Mucosa of rectum (tissue), 2 donors: ENCODE measurements around the gene RBM28.
A peak's percentile ranks its signal among the peaks of the same experiment; 100 is the strongest.

Experiments used
- H3K27ac ChIP-seq, 2 donors: one replicate each; pipeline ENCODE4 v1.7.0; 2013; ENCODE audit warnings: inconsistent platforms in 2 of 2, low read depth in 2 of 2, low read length in 2 of 2
- H3K27me3 ChIP-seq, 2 donors: one replicate each; pipeline ENCODE4 v1.7.0; 2013; ENCODE audit warnings: low read length in 2 of 2; ENCODE audit not compliant: control insufficient read depth in 2 of 2, insufficient read depth in 2 of 2
- H3K36me3 ChIP-seq, 2 donors: one replicate each; pipeline ENCODE4 v1.7.0; 2013; ENCODE audit warnings: low read length in 2 of 2; ENCODE audit not compliant: control insufficient read depth in 2 of 2, insufficient read depth in 2 of 2
- H3K4me1 ChIP-seq, 2 donors: one replicate each; pipeline ENCODE4 v1.7.0; 2013; ENCODE audit warnings: low read length in 2 of 2, mild to moderate bottlenecking in 1 of 2; ENCODE audit not compliant: control insufficient read depth in 2 of 2, insufficient read depth in 2 of 2
- H3K4me3 ChIP-seq, 2 donors: one replicate each; pipeline ENCODE4 v1.7.0; 2013; ENCODE audit warnings: low read length in 2 of 2
- H3K9ac ChIP-seq, 2 donors: one replicate each; pipeline ENCODE4 v1.7.0; 2013; ENCODE audit warnings: low read length in 2 of 2, low read depth in 1 of 2, mild to moderate bottlenecking in 1 of 2
- H3K9me3 ChIP-seq, 2 donors: one replicate each; pipeline ENCODE4 v1.7.0; 2013; ENCODE audit warnings: low read length in 2 of 2; ENCODE audit not compliant: control insufficient read depth in 2 of 2
- donor health status: healthy.
- donor health status: Normal muscosa, but diverticular disease.

Gene RBM28

DNA sequence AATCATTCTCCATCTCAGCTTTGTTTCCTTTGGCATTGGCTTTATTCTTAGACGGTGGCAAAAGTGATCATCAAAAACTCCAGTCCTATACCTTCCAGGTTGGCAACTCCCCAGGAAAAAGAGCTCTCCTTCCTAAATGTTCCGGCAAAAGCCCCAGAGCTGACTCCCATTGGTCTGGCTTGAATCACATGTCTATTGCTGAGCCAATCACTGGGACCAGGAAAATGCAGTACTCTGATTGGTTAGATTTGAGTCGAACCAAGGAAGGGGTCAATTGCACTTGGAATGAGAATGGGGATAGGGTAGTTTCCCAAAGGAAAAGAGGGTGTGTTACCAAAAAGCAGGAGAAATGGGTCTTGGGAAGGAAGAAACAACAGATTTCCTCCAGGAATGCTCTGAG is 80.3 kb downstream of the RBM28 start:
- Histone ChIP-seq H3K9me3 (no peaks in the 10 kb centered on the region), H3K9ac (no peak overlapping the region), H3K4me1 (peaks cover 6 to 29% of the 10 kb centered on the region in 2 donors), H3K27ac (peak overlapping the region in 1 of 2 donors; percentile 45), H3K4me3 (no peak overlapping the region), H3K36me3 (no peaks in the 10 kb centered on the region), H3K27me3 (no peaks in the 10 kb centered on the region)

DNA sequence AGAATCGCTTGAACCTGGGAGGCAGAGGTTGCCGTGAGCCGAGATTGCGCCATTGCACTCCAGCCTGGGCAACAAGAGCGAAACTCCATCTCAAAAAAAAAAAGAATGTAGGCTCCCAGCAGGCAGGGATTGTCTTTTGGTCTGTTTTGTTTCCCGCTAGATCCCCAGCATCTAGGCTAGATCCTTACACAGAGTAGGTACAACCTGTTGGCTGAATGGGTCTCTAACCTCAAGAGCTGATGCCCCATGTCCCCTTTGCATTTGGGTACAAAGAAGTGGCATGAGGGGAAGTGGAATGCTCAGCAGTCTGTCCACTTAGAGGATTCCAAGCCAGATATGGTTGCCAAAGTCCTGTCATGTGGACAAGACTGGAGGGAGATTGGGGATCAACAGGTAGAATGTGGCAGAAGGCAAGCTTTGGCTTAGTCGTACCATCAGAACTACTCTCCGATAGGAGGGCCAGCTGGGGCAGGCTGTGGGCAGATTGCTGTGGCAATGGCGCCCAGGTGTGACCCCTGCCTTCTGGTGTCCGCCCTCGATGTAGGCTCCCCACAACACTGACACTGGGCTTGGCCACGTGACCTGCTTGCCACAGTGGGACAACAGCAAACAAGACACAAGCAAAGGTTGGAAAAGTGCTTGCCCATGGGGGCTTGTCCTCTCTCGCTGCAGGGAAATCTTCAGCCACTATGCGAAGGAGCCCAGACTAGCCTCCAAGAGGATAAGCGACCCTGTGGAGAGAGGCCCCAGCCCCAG is 81.3 kb downstream of the RBM28 start:
- Histone ChIP-seq H3K27me3 (no peaks in the 10 kb centered on the region), H3K4me3 (no peak overlapping the region), H3K9me3 (no peaks in the 10 kb centered on the region), H3K9ac (no peak overlapping the region), H3K27ac (no peak overlapping the region), H3K4me1 (peaks cover 6 to 28% of the 10 kb centered on the region in 2 donors), H3K36me3 (no peaks in the 10 kb centered on the region)

DNA sequence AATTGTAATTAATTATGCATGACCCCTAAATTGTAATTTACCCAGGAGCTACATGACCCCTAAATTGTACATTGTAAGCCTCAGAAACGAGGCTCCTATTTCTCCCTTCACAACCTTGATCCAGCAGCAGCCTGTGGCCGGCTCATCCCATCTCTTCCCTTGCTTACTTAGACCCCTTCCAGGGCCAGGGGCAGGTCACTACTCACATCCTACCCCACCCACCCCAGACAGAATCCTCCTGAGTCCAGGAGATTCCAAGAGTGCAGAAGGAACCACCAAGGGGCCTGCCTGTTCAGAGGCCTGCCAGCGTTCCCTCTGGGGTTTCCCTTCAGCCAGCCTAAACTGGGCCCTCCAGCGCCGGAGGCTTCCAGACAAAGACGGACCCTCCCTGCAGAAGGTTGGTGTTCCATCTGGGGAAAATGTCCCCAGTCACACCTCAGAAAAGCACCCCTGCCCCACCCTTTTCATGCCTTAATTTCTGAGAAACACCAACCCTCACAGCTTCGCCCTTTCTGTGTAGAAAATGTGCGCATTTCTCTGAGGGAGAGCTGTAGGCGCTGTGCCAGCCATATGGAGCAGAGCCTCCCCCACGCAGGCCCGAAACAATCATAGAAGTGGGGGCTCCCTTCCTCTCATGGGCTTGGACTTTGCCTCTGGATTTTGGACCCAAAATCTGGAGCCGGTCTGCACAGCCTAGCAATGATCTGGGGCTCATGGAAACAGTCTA is 83.5 kb downstream of the RBM28 start:
- Histone ChIP-seq H3K9me3 (no peaks in the 10 kb centered on the region), H3K27me3 (no peaks in the 10 kb centered on the region), H3K36me3 (no peaks in the 10 kb centered on the region), H3K9ac (no peak overlapping the region), H3K27ac (peak overlapping the region in 1 of 2 donors; percentile 53), H3K4me3 (no peak overlapping the region), H3K4me1 (peaks cover 6 to 27% of the 10 kb centered on the region in 2 donors)

DNA sequence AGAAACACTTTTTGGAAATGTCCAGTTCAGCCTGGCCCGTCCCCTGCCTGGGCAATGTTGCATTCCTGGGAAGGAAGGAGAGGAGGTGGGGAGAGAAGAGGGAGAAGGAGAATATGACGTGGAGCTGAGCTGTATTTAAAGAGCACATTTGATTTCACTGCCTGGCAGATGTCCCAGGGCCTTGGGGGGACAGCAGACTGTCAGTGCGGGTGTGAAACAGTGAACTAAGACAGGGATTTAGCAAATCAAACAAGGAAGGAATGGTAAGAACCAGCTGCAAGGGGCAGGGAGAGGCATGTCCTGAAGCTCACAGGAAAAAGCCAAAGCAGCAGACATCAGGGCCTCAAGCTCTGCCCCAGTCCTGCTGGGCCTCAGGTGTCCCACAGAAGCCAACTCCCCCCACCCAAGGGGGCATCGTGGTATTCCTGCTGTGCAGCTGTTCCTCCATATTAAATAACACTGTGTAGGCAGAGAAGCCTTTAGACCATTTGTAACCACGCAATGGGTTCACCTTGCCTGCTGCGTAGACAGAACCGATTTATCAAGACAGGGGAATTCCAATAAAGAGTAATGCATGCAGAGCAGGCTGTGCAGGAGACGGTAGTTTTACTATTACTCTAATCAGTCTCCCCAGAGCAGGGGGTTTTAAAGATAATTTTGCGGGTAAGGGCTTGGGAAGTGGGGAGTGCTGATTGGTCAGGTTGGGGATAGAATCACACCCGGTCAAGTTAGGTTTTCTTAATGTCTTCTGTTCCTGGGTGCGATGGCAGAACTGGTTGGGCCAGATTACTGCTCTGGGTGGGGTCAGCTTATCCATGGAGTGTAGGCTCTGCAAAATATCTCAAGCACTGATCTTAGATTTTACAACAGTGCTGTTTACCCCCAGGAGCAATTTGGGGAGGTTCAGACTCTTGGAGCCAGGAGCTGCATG is 84.3 kb downstream of the RBM28 start:
- peak overlapping the region in 1 of 2 donors; percentile 61 for H3K27ac ChIP-seq
- H3K4me1 ChIP-seq: peaks cover 3 to 20% of the 10 kb centered on the region in 2 donors
- no peaks in the 10 kb centered on the region for H3K9me3 ChIP-seq
- no peaks in the 10 kb centered on the region for H3K27me3 ChIP-seq
- H3K36me3 ChIP-seq: no peaks in the 10 kb centered on the region
- H3K9ac ChIP-seq: no peak overlapping the region
- no peak overlapping the region for H3K4me3 ChIP-seq

DNA sequence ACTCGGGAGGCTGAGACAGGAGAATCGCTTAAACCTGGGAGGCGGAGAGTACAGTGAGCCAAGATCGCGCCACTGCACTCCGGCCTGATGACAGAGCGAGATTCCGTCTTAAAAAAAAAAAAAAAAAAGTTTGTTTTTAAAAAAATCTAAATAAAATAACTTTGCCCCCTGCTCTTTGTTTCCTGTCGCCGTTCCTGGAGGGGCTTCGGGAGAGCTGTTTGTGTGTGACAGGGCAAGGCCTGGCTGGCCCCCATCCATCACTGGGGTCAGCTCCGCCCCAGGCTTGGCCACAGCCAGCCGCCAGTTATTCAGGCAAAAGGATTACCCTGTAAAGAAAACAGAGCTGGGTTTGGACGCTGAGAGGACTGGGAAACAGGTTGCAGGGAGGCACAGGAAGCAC is 86.2 kb downstream of the RBM28 start:
- peaks cover 3 to 14% of the 10 kb centered on the region in 2 donors for H3K4me1 ChIP-seq
- no peaks in the 10 kb centered on the region for H3K36me3 ChIP-seq
- H3K9me3 ChIP-seq: no peaks in the 10 kb centered on the region
- H3K9ac ChIP-seq: no peak overlapping the region
- H3K27ac ChIP-seq: no peak overlapping the region
- no peak overlapping the region for H3K4me3 ChIP-seq
- H3K27me3 ChIP-seq: no peaks in the 10 kb centered on the region

DNA sequence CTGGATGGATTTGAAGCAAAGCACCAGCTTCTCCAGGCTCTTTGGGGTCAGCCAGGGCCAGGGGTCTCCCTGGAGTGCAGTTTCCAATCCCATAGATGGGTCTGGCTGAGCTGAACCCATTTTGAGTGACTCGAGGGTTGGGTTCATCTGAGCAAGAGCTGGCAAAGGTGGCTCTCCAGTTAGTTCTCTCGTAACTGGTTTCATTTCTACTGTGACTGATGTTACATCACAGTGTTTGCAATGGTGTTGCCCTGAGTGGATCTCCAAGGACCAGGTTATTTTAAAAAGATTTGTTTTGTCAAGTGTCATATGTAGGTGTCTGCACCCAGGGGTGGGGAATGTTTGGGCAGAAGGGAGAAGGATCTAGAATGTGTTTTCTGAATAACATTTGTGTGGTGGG is 88.4 kb downstream of the RBM28 start:
- Histone ChIP-seq H3K36me3 (no peaks in the 10 kb centered on the region), H3K4me1 (peaks cover under 1 to 11% of the 10 kb centered on the region in 2 donors), H3K9ac (no peak overlapping the region), H3K4me3 (no peak overlapping the region), H3K9me3 (no peaks in the 10 kb centered on the region), H3K27me3 (peaks cover 0 to 2% of the 10 kb centered on the region in 2 donors), H3K27ac (no peak overlapping the region)

DNA sequence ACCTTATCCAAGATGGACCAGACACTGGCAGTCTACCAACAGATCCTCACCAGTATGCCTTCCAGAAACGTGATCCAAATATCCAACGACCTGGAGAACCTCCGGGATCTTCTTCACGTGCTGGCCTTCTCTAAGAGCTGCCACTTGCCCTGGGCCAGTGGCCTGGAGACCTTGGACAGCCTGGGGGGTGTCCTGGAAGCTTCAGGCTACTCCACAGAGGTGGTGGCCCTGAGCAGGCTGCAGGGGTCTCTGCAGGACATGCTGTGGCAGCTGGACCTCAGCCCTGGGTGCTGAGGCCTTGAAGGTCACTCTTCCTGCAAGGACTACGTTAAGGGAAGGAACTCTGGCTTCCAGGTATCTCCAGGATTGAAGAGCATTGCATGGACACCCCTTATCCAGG is 89.2 kb downstream of the RBM28 start:
- no peaks in the 10 kb centered on the region for H3K36me3 ChIP-seq
- no peak overlapping the region for H3K9ac ChIP-seq
- H3K9me3 ChIP-seq: no peaks in the 10 kb centered on the region
- no peak overlapping the region for H3K4me3 ChIP-seq
- no peak overlapping the region for H3K27ac ChIP-seq
- H3K4me1 ChIP-seq: peaks cover 0 to 5% of the 10 kb centered on the region in 2 donors
- H3K27me3 ChIP-seq: peaks cover 0 to 2% of the 10 kb centered on the region in 2 donors

DNA sequence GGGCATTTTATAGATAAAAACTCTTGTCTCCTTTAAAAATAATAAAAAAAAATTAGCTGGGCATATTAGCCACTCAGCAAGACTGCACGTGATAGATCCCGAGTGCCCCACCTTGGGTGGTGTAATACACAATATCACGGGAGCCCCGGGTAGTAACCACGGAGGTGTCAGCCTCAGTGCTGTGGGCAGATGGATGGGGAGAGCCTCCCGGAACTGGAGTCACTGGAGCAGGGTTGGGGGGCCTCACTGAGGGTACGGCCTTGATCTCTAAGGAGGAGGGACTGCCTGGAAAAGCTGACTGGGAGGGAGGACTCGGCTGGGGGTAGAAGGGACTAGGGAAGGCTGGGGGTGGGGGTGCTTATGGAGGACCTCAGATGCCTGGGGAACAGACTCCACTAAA is 90.0 kb downstream of the RBM28 start:
- H3K27ac ChIP-seq: no peak overlapping the region
- no peaks in the 10 kb centered on the region for H3K9me3 ChIP-seq

DNA sequence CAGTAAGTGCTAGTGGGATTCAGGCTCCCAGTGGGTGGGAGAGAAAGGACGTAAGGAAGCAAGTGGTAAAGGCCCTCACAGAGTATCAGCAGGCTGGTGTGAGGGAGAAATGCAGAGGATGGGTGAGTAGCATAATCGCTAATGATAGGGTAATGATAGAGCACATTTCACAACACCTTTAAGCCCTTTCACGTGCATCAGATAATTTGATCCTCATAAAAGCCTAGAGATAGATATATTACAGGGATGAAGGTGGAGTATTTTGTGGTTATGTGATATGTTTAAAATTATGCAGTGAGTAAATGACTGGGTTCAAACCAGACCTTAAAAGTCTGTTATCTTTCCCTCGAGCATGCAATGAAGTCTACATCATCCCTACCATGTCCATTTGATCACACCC is 92.4 kb downstream of the RBM28 start:
- Histone ChIP-seq H3K36me3 (no peaks in the 10 kb centered on the region), H3K27ac (no peak overlapping the region), H3K27me3 (peaks cover 0 to 2% of the 10 kb centered on the region in 2 donors), H3K4me1 (no peaks in the 10 kb centered on the region), H3K9ac (no peak overlapping the region), H3K4me3 (no peak overlapping the region), H3K9me3 (no peaks in the 10 kb centered on the region)

More for the DNA sequence above, 90.0 kb downstream of the RBM28 start:
- no peak overlapping the region for H3K9ac ChIP-seq
- H3K4me1 ChIP-seq: no peaks in the 10 kb centered on the region
- peaks cover 0 to 2% of the 10 kb centered on the region in 2 donors for H3K27me3 ChIP-seq
- no peak overlapping the region for H3K4me3 ChIP-seq
- H3K36me3 ChIP-seq: no peaks in the 10 kb centered on the region
